Measurements from ENCODE around the gene KRT37.

The KRT37 gene

DNA sequence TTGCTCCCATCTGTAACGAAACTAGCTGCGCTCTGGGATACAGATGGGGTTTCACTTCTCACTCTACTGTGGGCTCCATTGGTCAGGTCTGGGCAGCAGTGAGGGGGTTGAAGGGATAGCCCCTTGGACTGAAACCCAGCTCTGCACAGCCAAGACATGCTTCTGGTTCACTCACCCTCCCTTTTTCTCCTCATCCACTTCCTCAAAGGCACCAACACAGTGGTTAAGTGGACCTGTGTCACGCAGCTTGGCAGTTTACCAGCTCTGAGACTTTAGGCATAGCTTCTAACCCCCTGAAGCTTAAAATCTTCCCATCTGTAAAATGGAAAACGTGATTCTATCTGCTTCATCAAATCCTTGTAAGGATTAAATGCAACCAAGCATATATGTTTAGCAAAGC, 27.9 kb upstream of the KRT37 start:
- Histone ChIP-seq H3K9me3 (ENCODE audit: insufficient read depth, low read depth, low read length) (peaks cover 8% of the 10 kb centered on the region; the same call in 1 of the 2 replicates), H3K4me1 (ENCODE audit: insufficient read depth, low read length) (no peaks in the 10 kb centered on the region), H3K27ac (ENCODE audit: low read depth, low read length) (no peak overlapping the region), H3K36me3 (ENCODE audit: insufficient read depth, low read length) (no peaks in the 10 kb centered on the region), H3K9ac (ENCODE audit: low read depth, low read length) (no peak overlapping the region), H3K4me3 (ENCODE audit: low read length) (no peak overlapping the region), H3K27me3 (ENCODE audit: insufficient read depth, low read length) (no peaks in the 10 kb centered on the region)
- WGBS: 72% methylated on average over 4 of the region's 4 CpGs

DNA sequence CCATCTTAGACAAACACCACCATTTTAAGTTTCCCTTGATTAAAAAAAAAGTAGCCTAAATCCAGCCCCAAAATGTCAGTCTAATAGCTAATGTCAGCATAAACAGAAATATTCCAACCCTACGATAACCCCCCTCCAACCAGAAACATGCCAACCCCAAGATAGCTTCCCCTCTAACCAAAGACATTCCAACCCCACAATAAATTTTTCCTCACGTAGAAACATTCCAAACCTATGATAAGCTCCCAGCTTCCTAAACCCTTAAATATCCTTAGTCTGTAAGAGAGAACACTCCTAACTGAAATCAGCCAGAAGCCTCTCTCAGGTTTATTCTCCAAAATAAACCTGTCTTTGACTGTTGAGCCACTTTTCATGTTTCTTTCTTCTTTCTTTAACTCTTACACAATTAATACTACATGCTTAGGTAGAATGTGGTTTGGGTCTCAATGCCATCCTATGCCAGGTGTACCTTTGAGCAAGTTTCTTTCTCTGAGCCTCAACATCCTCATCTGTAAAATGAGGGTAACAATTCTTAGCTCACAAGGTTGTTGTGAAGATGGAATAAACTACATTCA, 26.9 kb upstream of the KRT37 start:
- no peak overlapping the region for H3K27ac ChIP-seq (ENCODE audit: low read depth, low read length)
- no peaks in the 10 kb centered on the region for H3K27me3 ChIP-seq (ENCODE audit: insufficient read depth, low read length)
- H3K9ac ChIP-seq (ENCODE audit: low read depth, low read length): no peak overlapping the region
- H3K36me3 ChIP-seq (ENCODE audit: insufficient read depth, low read length): no peaks in the 10 kb centered on the region
- H3K4me1 ChIP-seq (ENCODE audit: insufficient read depth, low read length): no peaks in the 10 kb centered on the region
- H3K9me3 ChIP-seq (ENCODE audit: insufficient read depth, low read depth, low read length): peaks cover 8% of the 10 kb centered on the region; the same call in 1 of the 2 replicates
- H3K4me3 ChIP-seq (ENCODE audit: low read length): no peak overlapping the region
- 92% methylated on average over 2 of the region's 2 CpGs for WGBS

DNA sequence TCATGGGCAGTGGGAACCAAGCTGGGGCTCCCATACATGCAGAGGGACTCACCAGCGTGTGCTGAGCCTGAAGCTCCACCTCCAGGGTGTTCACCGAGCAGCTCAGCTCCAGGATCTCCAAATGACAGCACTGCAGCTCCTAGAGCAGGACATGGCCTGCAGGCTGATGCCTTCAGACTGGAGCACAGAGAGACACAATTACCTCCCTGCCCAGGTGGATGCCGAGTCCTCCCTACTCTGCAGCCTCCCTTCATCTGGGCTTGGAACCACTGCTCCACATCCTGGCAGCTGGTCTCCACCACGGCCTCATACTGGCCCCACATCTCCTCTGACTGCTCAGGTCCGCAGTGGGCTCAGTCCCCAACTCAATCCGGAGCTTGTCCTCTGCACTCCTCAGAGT, 24.6 kb upstream of the KRT37 start:
- H3K27ac ChIP-seq (ENCODE audit: low read depth, low read length): no peak overlapping the region
- H3K4me3 ChIP-seq (ENCODE audit: low read length): no peak overlapping the region
- H3K36me3 ChIP-seq (ENCODE audit: insufficient read depth, low read length): no peaks in the 10 kb centered on the region
- H3K27me3 ChIP-seq (ENCODE audit: insufficient read depth, low read length): no peaks in the 10 kb centered on the region
- no peaks in the 10 kb centered on the region for H3K4me1 ChIP-seq (ENCODE audit: insufficient read depth, low read length)
- WGBS: 93% methylated on average over 6 of the region's 6 CpGs
- peaks cover 8% of the 10 kb centered on the region; the same call in 1 of the 2 replicates for H3K9me3 ChIP-seq (ENCODE audit: insufficient read depth, low read depth, low read length)
- H3K9ac ChIP-seq (ENCODE audit: low read depth, low read length): no peak overlapping the region

DNA sequence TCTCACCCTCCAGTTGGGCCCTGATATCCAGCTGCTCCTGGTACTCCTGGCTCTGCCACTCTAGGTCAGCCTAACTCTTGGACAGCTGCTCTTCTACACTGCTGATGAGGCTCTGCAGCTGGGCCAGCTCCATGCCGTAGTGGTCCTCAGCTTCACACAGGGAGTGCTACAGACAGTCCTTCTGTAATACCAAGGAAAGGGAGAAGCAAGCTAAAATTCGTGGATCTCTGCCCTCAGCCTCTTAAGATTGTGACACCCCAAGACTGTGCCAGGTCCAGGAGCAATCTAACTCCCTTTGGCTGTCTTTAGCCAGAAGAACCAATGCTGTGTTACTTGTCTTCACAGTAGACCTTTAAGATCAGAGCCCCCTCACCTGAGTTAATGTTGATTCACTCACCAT, 24.1 kb upstream of the KRT37 start:
- no peak overlapping the region for H3K9ac ChIP-seq (ENCODE audit: low read depth, low read length)
- 74% methylated on average over 2 of the region's 2 CpGs for WGBS
- no peak overlapping the region for H3K27ac ChIP-seq (ENCODE audit: low read depth, low read length)
- no peaks in the 10 kb centered on the region for H3K27me3 ChIP-seq (ENCODE audit: insufficient read depth, low read length)
- no peaks in the 10 kb centered on the region for H3K4me1 ChIP-seq (ENCODE audit: insufficient read depth, low read length)
- no peaks in the 10 kb centered on the region for H3K36me3 ChIP-seq (ENCODE audit: insufficient read depth, low read length)
- H3K9me3 ChIP-seq (ENCODE audit: insufficient read depth, low read depth, low read length): peaks cover 8% of the 10 kb centered on the region; the same call in 1 of the 2 replicates
- no peak overlapping the region for H3K4me3 ChIP-seq (ENCODE audit: low read length)

DNA sequence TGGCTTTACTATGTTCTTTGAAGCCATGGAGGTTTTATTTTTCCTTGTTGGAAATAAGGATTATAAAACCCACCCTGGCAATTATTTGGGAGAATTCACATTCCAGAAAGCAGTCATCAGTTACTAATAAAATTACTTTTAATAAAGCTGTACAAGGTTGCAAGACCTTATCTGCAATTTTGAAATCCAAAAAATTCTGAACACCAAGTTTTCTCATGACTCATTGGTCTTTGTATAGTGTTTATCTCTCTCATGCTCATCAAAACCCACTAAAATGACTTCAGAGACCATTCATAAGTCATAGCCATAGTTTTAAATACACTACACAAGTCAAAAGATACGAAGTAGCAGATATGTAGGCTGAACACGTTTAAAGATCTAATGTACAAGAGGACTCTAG, 22.4 kb upstream of the KRT37 start:
- 79% methylated on average over 2 of the region's 2 CpGs for WGBS
- H3K4me1 ChIP-seq (ENCODE audit: insufficient read depth, low read length): no peaks in the 10 kb centered on the region
- no peak overlapping the region for H3K4me3 ChIP-seq (ENCODE audit: low read length)
- H3K27me3 ChIP-seq (ENCODE audit: insufficient read depth, low read length): no peaks in the 10 kb centered on the region
- no peaks in the 10 kb centered on the region for H3K36me3 ChIP-seq (ENCODE audit: insufficient read depth, low read length)
- H3K9me3 ChIP-seq (ENCODE audit: insufficient read depth, low read depth, low read length): peaks cover 8% of the 10 kb centered on the region; the same call in 1 of the 2 replicates
- no peak overlapping the region for H3K27ac ChIP-seq (ENCODE audit: low read depth, low read length)
- no peak overlapping the region for H3K9ac ChIP-seq (ENCODE audit: low read depth, low read length)

DNA sequence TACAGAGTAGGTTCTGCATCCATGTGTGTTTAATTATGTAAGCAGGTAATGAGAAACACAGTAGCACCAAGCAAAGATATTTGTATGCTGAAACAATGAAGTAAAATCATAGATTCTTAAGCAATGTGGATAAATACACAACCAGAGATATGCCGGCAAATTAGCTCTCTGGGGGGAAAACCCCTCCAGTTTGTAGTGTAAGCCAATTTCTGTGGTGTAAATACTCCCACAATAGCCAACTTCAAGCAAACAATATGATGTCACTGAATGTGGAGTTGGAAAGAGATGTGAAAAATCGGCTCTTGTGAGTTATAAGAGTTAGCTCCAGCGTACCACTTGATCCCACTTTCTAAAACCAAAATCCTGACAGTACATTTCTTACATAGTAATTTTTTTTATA, 20.3 kb upstream of the KRT37 start:
- Histone ChIP-seq H3K9ac (ENCODE audit: low read depth, low read length) (no peak overlapping the region), H3K9me3 (ENCODE audit: insufficient read depth, low read depth, low read length) (no peaks in the 10 kb centered on the region), H3K27ac (ENCODE audit: low read depth, low read length) (no peak overlapping the region), H3K36me3 (ENCODE audit: insufficient read depth, low read length) (no peaks in the 10 kb centered on the region), H3K4me1 (ENCODE audit: insufficient read depth, low read length) (no peaks in the 10 kb centered on the region), H3K27me3 (ENCODE audit: insufficient read depth, low read length) (no peaks in the 10 kb centered on the region), H3K4me3 (ENCODE audit: low read length) (no peak overlapping the region)
- WGBS: 100% methylated on average over 1 of the region's 3 CpGs

DNA sequence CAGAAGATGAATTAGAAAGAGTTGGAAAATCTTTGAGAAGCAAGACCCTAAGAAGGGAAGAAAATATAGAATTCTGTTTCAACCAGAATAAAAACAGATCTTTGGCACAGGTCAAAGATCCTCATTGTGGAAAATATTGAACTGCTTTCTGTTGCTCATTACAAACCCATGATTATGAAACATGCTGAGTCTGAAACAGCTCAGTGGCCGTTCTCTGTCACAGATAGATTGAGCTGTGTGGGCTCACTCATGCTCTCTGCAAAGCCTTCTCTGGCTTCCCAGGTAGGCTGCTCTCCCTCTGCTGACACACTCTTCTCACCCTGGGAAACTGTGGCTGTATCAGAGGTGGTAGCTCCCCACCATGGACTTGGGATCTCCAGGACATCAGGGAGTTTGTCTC, 19.8 kb upstream of the KRT37 start:
- H3K27me3 ChIP-seq (ENCODE audit: insufficient read depth, low read length): no peaks in the 10 kb centered on the region
- H3K27ac ChIP-seq (ENCODE audit: low read depth, low read length): no peak overlapping the region
- no peaks in the 10 kb centered on the region for H3K4me1 ChIP-seq (ENCODE audit: insufficient read depth, low read length)
- 94% methylated on average over 1 of the region's 1 CpG for WGBS
- H3K4me3 ChIP-seq (ENCODE audit: low read length): no peak overlapping the region
- no peaks in the 10 kb centered on the region for H3K36me3 ChIP-seq (ENCODE audit: insufficient read depth, low read length)
- no peaks in the 10 kb centered on the region for H3K9me3 ChIP-seq (ENCODE audit: insufficient read depth, low read depth, low read length)
- no peak overlapping the region for H3K9ac ChIP-seq (ENCODE audit: low read depth, low read length)

DNA sequence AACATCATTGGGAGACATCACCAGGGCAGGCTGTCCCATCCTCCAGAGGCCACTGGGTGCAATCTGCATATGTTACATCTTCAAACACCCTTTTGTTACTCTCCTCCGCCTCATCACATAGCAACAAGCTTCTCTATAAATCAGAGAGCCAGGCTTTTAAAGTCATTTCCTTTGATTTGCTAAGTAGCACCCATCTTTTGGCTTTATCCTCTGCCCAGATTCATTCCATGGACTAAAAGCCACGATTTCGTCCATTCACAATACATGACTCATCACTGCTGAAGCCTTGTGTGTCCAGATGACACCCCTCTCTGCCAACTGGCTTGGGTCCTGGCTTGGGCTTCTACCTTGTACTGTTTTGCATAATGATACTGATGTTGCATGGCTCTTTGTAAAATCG, 18.4 kb upstream of the KRT37 start:
- H3K4me1 ChIP-seq (ENCODE audit: insufficient read depth, low read length): no peaks in the 10 kb centered on the region
- H3K4me3 ChIP-seq (ENCODE audit: low read length): no peak overlapping the region
- no peaks in the 10 kb centered on the region for H3K9me3 ChIP-seq (ENCODE audit: insufficient read depth, low read depth, low read length)
- no peaks in the 10 kb centered on the region for H3K36me3 ChIP-seq (ENCODE audit: insufficient read depth, low read length)
- H3K27me3 ChIP-seq (ENCODE audit: insufficient read depth, low read length): no peaks in the 10 kb centered on the region
- H3K27ac ChIP-seq (ENCODE audit: low read depth, low read length): no peak overlapping the region
- no peak overlapping the region for H3K9ac ChIP-seq (ENCODE audit: low read depth, low read length)
- 67% methylated on average over 3 of the region's 4 CpGs for WGBS

DNA sequence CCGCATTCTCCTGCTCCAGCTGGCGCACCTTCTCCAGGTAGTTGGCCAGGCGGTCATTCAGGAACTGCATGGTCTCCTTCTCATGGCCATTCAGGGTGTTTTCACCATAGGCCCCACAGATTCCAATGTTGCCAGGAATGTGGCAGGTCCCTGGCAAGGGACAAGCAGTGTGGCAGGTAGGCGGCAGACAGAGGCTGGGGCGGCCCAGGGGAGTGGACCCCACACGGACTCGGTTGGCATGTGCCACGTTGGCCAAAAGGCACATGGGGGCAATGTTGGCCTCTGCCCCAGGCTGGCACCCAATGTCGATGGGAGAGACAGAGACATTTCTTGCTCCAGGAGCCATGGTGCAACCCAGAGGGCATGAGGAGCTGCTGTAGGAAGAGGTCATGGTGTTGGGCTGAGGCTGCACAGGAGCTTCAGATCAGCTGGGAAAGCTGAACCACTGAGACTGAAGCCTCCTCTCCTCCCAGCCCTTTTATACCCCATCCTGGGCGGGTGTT, 16.2 kb upstream of the KRT37 start, which contains the start of gene KRT38:
Gene KRT38 (minus strand): TSS at position 453 of the 503 bp plus-strand sequence. CDS start 62 bp downstream, at position 391.
- Histone ChIP-seq H3K4me1 (ENCODE audit: insufficient read depth, low read length) (no peaks in the 10 kb centered on the region), H3K27me3 (ENCODE audit: insufficient read depth, low read length) (no peaks in the 10 kb centered on the region)
- 91% methylated on average over 10 of the region's 10 CpGs for WGBS

DNA sequence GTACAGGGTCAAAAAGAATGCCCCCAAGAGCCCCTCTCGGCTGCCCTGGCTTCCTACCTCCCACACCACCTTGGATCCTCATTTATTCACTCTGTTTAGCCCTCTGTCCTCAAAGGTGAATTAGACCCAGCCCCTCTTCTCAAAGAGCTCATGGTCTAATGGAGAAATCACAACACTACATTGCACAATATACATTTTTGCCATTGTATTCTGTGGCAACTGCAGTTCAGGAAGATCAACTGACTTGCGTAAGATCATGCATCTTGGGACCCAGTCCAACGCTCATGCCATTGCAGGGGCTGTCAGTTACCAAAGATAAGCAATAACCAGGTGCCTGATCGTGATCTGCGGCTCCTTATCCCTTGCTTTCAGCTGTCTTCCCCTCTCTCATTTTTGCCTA, 15.0 kb upstream of the KRT37 start:
- WGBS: 74% methylated on average over 5 of the region's 5 CpGs
- H3K4me3 ChIP-seq (ENCODE audit: low read length): no peak overlapping the region

More for the DNA sequence above, 16.2 kb upstream of the KRT37 start, which contains the start of gene KRT38:
- H3K4me3 ChIP-seq (ENCODE audit: low read length): no peak within 1 kb of the TSS
- no peaks in the 10 kb centered on the region for H3K9me3 ChIP-seq (ENCODE audit: insufficient read depth, low read depth, low read length)
- no peak within 1 kb of the TSS for H3K9ac ChIP-seq (ENCODE audit: low read depth, low read length)
- no peaks in the 10 kb centered on the region for H3K36me3 ChIP-seq (ENCODE audit: insufficient read depth, low read length)
- H3K27ac ChIP-seq (ENCODE audit: low read depth, low read length): no peak within 1 kb of the TSS

DNA sequence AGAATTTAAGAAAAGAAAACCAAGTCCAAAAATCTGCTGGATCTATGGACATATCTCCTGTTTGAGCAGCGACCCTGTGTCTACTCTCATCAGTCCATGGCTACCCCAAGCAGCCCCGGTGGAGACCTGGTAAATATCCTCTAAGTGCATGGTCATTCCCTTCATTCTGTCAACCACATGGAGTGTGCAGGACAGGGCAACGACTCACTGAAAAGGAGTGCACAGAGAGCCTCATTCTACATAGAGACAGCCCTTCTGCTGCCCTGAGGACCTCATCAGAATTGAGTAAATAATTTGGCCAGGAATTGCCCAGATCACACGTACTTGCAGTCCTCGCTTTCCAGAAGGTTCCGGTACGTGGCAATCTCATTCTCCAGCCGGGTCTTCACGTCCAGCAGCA, 13.4 kb upstream of the KRT37 start:
- no peak overlapping the region for H3K27ac ChIP-seq (ENCODE audit: low read depth, low read length)
- WGBS: 92% methylated on average over 9 of the region's 9 CpGs
- H3K27me3 ChIP-seq (ENCODE audit: insufficient read depth, low read length): no peaks in the 10 kb centered on the region
- no peaks in the 10 kb centered on the region for H3K9me3 ChIP-seq (ENCODE audit: insufficient read depth, low read depth, low read length)
- H3K4me3 ChIP-seq (ENCODE audit: low read length): no peak overlapping the region
- H3K9ac ChIP-seq (ENCODE audit: low read depth, low read length): no peak overlapping the region
- H3K4me1 ChIP-seq (ENCODE audit: insufficient read depth, low read length): no peaks in the 10 kb centered on the region
- H3K36me3 ChIP-seq (ENCODE audit: insufficient read depth, low read length): no peaks in the 10 kb centered on the region

More for the DNA sequence above, 15.0 kb upstream of the KRT37 start:
- Histone ChIP-seq H3K36me3 (ENCODE audit: insufficient read depth, low read length) (no peaks in the 10 kb centered on the region), H3K27ac (ENCODE audit: low read depth, low read length) (no peak overlapping the region), H3K4me1 (ENCODE audit: insufficient read depth, low read length) (no peaks in the 10 kb centered on the region), H3K9me3 (ENCODE audit: insufficient read depth, low read depth, low read length) (no peaks in the 10 kb centered on the region), H3K27me3 (ENCODE audit: insufficient read depth, low read length) (no peaks in the 10 kb centered on the region), H3K9ac (ENCODE audit: low read depth, low read length) (no peak overlapping the region)

DNA sequence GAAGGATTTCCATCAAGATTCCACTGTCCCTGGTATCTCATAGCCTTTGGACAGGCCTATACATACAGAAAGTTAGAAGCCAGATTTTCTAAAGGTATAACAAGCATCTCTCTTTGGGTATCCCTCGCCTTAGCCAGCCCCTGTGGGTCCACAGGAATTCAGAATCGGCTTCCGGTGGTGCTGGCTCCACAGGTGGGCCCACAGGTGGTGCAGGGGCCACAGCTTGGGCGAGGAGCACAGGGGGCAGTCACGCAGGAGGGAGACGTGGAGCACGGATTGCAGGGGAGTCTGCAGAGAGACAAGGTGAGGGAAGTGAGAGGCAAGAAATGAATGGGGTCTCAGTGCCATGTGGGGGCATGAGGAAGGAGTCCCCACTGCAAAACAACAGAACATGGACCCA, 12.9 kb upstream of the KRT37 start:
- H3K4me3 ChIP-seq (ENCODE audit: low read length): no peak overlapping the region
- no peak overlapping the region for H3K9ac ChIP-seq (ENCODE audit: low read depth, low read length)
- no peak overlapping the region for H3K27ac ChIP-seq (ENCODE audit: low read depth, low read length)
- no peaks in the 10 kb centered on the region for H3K4me1 ChIP-seq (ENCODE audit: insufficient read depth, low read length)
- H3K36me3 ChIP-seq (ENCODE audit: insufficient read depth, low read length): no peaks in the 10 kb centered on the region
- H3K27me3 ChIP-seq (ENCODE audit: insufficient read depth, low read length): no peaks in the 10 kb centered on the region
- WGBS: 93% methylated on average over 7 of the region's 7 CpGs
- no peaks in the 10 kb centered on the region for H3K9me3 ChIP-seq (ENCODE audit: insufficient read depth, low read depth, low read length)

Data from HUES64 (cell line).